ENCODE data around the gene ATP1B4.

Gene ATP1B4

DNA sequence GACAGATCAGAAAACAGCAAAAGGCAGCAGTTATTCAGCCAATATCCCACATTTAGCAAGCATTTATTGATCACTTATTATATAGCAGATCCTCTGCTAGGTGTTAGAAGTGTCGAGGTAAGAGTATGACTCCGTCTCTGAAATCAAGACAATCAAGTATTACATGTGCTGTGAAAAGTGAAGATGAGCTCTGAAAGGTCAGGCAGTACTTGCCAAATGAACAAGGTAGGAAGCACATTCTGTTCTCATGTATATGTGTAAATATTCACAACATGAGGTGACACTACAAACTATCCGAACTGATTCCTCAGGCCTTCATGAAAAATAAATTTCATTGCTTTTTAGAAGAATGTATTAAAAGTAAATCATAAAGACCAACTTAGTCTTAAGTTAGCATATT, 15.3 kb downstream of the ATP1B4 start:
- no peak for DNase-seq

DNA sequence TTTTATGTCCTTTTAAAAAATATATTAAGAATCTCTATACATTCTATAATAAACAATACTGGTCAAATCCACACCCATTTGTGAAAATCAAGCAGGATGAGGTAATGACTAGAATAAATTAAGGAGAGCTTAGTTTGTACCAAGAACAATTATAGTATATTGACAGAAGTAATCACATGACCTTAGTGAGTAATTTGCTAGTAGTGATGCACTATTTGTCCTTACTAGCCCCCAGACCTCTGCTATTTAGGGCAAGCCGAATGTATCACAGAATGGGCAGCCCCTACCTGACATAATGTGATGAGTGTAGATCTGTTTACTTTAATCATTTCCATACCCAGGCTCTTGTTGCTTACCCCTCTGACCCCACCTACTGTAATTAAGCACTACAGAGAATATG, 15.8 kb downstream of the ATP1B4 start:
- no peak for DNase-seq

DNA sequence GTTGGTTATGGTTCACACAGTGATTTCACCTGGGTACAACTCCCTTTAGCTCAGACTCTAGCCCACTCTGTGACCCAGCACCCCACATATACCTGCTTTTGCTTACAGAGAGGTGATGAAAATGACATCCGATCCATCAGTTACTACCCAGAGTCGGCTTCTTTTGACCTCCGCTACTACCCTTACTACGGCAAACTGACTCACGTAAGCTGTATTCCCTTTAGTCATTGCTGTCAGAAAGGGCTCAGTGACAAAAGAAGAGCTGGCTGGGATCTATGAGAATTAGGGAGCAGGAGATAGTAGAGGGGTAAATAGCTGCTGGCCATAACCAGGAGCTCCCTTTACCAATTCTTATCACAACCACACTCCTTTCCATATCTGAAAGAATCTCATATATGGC, 16.7 kb downstream of the ATP1B4 start:
- no peak for DNase-seq

DNA sequence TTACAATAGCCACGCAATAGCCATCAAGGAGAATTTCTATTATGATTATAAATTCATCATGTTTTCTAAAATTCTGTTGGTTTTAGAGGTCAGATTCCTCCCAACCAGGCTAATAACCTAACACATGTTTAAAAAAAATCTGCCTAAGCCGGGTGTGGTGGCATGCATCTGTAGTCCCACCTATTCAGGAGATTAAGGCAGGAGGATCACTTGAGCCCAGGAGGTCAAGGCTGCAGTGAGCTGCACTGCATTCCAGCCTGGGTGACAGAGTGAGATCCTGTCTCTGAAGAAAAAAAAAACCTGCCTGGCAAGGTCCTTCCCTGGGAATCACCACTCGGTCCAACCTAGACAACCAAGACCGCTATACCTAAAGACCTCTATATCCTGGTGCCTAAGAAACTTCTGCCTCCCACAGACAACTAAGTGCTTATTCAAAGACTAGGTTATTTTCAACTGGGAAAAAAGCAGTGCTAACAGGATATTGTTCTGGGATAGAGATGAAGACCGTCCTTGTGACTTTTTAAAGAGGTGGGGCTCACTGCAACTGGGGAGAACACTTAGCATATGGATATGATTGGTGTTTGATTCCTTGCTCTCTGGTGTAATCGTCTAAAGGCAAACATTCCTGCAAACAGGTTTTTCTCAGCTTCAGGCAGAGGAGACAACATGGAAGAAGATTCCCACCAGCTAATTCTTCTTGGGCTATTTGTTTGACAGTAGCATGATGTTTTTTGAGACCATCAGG, 18.2 kb downstream of the ATP1B4 start:
- DNase-seq: no peak

DNA sequence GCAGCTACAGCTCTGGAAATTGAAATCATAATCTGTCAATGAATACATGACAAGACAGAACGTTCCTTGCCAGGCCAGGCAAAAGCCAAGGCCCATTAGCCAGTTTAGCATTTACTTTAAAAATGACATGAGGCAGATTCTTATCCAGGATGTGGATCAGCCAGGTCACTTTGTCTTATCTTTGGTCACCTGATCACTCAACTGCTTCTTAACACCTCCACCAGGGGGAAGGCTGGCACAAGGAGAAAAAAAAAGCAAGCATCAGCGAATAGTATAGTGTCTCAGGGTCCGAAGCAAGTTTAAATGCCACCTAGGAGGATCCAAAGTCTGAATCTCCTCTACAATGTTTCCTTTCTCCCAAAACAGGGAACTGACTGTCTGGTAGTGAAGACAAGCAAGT, 18.8 kb downstream of the ATP1B4 start:
- DNase-seq: peak; percentile 2

DNA sequence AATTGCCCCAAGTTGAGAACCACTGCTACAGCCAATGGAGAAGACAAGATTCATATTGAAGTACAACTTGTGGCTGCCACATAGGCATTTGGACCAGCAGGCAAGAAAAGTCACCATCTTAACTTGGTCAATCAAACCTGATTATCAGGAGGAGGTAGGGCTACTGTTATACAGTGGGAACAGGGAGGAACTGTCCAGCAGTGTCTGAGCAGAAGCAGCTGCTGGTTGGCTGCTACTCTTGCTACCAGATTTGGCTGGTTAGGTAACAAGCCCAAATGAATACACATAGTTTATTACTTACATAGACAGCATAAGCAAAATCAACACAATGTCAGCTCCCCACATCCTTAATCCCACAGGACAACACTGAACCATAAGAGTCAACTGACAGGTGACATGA, 39.4 kb downstream of the ATP1B4 start:
- DNase-seq: no peak

DNA sequence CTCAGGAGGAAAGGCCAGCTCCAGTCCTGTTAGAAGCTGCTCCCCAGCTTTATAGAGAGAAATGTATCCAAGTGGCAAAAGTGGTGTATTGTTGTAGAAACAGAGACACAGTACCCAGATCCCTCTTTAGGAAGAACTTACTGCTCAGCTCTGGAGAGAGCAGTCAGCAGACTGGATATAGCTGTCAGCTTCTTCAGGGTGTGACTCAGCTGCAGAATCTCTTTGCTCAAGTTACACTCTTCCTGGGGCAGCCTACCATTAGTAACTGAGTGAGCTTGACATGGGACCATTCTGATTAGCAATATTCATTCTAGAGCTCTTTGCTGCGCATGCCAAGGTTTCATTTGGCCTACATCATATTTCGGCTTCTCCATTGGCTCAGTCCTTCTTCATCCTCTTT, 40.5 kb downstream of the ATP1B4 start:
- no peak for DNase-seq

DNA sequence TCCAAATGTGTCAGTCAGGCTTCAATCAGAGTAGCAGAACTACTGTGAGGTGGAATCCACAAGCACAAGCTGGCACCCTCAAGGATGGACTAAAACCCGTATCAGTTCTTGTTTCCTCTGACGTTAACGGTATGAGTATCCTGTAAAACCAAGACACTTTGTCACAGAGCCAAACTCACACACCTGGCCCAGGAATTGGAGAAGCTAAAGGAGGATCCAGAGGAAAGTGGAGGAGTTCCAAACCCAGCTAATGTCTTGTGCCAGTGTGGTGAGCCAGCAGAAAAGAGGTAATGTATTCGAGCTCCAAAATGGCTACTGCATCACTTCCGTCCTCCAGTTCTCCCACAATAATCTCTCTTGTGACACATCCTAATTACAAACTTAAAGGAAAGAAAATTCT, 44.7 kb downstream of the ATP1B4 start:
- DNase-seq: no peak

DNA sequence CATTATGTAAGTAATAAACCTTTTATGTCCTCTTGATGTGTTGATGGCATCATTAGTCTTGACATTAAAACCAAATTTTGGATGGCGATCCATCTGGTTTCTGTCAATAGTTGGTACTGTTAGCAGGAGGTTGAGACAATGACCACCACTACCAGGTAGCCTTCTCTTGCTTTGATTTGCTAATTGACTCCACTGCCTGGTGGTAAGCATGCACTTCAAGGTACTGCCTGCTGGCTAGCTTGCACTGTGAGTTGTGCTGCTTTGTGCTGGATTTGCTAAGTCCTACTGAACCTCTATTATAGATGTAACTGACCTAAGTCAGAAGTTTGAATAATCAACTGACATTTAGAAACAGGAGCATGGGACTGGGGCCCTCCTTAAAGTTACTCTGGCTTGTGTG, 46.3 kb downstream of the ATP1B4 start:
- no peak for DNase-seq

DNA sequence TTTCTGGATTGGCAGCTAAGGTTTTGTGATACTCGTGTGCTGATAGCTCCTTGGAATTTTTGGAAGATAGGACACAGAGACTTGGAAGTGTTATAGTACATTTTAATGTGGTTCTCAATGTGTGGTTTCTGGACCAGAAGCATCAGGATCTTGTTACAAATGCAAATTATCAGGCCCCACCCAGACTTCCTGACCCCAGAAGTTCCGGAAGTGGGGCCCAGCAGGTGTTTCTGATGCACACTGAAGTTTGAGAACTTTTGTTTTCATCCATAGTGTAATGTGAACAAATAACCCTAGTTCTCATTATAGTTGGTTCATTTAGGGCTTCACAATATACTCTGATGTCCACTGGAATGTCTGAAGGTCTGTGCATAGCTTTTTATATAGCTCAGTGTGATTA, 57.6 kb downstream of the ATP1B4 start:
- DNase-seq: no peak

DNA sequence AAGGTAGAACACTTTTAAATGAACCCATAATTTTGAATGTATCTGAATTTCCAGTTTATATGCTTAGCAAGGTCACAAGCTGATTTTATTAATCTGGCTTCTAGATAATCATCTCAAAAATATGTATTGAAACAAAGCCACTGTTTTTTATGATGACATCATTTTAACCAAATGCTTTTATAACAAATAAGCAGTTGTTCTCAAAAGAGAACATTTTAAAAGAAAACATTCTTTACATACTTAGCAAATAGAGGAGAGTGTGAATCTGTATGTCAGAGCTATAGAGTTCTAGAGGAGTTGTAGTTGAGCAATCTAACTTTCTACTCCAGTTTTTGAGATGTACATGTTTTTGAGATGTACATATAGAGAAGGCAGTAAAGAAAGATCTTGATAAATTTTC, 64.7 kb downstream of the ATP1B4 start:
- DNase-seq: no peak

DNA sequence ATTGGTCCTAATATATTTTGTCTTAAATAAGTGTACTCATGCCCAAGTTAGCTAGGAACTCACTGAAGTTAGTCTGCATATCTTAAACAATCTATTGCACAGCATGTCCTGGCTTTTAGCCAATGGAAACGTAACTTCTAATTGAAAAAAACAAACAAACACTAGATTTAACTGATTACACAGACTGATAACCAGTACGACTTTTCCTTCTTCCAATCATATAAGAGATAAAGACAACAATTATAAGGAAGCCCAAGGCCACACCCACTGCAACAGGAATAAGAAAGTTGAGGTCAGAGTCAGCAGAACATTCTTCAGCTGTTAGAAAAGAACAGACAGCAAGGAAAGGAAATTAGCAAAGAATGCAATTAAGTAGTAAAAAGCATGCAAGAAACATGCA, 66.4 kb downstream of the ATP1B4 start:
- DNase-seq: no peak

DNA sequence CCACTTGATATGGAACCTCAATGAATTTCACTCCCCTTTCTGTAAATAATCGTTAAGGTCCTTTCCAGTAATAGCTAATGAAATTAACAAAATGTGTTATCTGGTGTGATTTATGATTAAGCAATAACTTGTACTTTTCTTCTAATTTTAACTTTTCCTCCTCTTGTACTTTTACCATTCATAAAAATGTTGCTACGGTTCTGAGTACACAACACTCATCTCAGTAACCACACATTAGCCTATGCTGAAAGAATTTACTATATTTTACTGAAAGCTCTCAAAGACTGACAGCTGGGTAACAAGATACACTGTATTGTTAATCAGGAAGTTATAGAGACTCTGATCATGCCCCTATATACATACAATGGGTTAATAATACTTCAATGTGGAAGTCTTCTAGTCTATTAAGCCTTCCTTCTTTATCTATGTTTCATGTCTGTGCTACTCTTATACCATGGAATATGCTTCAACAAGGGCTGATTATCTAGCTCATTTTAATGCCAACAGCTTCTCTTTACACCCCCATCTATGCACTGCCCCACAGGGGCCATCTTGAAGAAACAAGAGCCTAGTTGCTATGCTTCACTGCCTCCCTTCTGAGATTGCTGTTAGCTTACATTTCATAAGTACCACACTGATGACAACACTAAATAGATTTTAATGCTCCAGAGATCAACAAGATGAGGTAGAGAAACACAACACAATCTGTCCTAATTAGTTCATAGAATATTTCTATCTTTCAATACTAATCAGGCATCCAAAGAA, 68.1 kb downstream of the ATP1B4 start:
- no peak for DNase-seq

All from T-helper 9 cell (primary cell).